ENCODE data around the gene DUT. TPM values are rescaled to one million over a fixed set of nuclear protein-coding genes. Genes with fewer than 3 reads are reported as not detected.

Gene DUT
- total and polyA plus RNA-seq, 2 of the 8 experiments (the other 6 are each of a cell fraction or from before 2014, with no cell fraction given), result 71.5 to 246 TPM

DNA sequence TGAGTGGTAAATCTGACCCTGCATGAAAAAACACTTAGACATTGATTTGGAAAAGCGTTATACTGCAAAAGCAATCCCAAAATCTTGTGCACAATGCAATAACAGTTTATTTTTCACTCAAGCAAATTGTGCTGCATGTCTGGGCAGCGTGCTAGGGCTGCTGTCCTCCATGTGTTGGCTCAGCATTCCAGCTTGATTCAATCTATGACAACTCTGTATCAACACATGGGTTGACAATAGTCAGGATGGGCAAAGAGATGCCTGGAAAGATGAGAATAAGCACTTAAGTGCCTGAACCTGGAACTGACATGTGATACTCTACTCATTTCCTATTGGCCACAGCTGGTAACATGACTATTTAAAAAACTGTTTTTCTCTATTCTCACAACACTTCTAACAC is 51.8 kb downstream of the DUT start:
- Histone ChIP-seq H2AK5ac (ENCODE audit: low read depth, low read length) (no peak overlapping the region), H4K5ac (ENCODE audit: insufficient read length, low read depth, low read length) (no peak overlapping the region), H2BK12ac (ENCODE audit: low read depth, low read length) (no peak overlapping the region), H2BK20ac (ENCODE audit: low read length) (no peak overlapping the region), H2BK15ac (ENCODE audit: low read length) (no peak overlapping the region), H3K79me1 (ENCODE audit: low read depth, low read length) (no peaks in the 10 kb centered on the region), H3K9ac (replicated peaks in 1 of 4; ENCODE audit: extremely low read depth in 1 of 4, low read depth in 3 of 4, low read length in 3 of 4) (no peak overlapping the region), H3K23me2 (ENCODE audit: low read depth, low read length) (no peaks in the 10 kb centered on the region), H4K20me1 (replicated peaks in 1 of 2; ENCODE audit: control insufficient read depth in 1 of 2, insufficient read depth in 2 of 2, low read length in 2 of 2) (no peaks in the 10 kb centered on the region), H3K79me2 (ENCODE audit: control insufficient read depth in 1 of 2, insufficient read depth in 2 of 2, low read length in 2 of 2) (no peaks in the 10 kb centered on the region), H2AFZ (ENCODE audit: low read length) (no peak overlapping the region), H2BK120ac (replicated peaks; ENCODE audit: low read depth, low read length) (no peak overlapping the region), H3K4me2 (ENCODE audit: insufficient read depth in 1 of 2, low read depth in 2 of 2, low read length in 2 of 2) (no peak overlapping the region), H3K27ac (ENCODE audit: low read depth, low read length) (no peak overlapping the region), H3K4ac (replicated peaks; ENCODE audit: insufficient read length, low read depth, low read length) (no peak overlapping the region), H4K91ac (replicated peaks; ENCODE audit: insufficient read length, low read length) (no peak overlapping the region), H3K23ac (ENCODE audit: insufficient read length) (no peak overlapping the region), H3K4me1 (replicated peaks in 1 of 4; ENCODE audit: control insufficient read depth in 3 of 4, insufficient read depth in 4 of 4, low read length in 3 of 4) (no peaks in the 10 kb centered on the region), H3K4me3 (ENCODE audit: extremely low read depth in 1 of 4, insufficient read depth in 2 of 4, low read depth in 3 of 4, low read length in 4 of 4) (no peak overlapping the region), H3K9me3 (ENCODE audit: insufficient read depth in 2 of 2, low read depth in 1 of 2, low read length in 1 of 2) (no peaks in the 10 kb centered on the region), H3K18ac (ENCODE audit: extremely low read depth, low read length) (no peak overlapping the region), H3K27me3 (replicated peaks in 1 of 4; ENCODE audit: control insufficient read depth in 3 of 4, extremely low read depth in 1 of 4, insufficient read depth in 3 of 4, low read length in 3 of 4) (no peaks in the 10 kb centered on the region), H3K36me3 (ENCODE audit: control insufficient read depth in 2 of 4, insufficient read depth in 4 of 4, low read length in 3 of 4) (no peaks in the 10 kb centered on the region), H4K8ac (ENCODE audit: extremely low read depth, insufficient read depth, low read length) (no peak overlapping the region), H3K56ac (replicated peaks; ENCODE audit: insufficient read length, low read depth, low read length) (no peak overlapping the region), H2BK5ac (ENCODE audit: low read depth, low read length) (no peak overlapping the region), H3K14ac (ENCODE audit: insufficient read length) (no peak overlapping the region)
- ChIA-PET POLR2A (ENCODE audit: partially characterized antibody) (no interaction called here), CTCF (ENCODE audit: partially characterized antibody) (interaction anchor here (1.3 to 1.8 kb wide), 2 partner anchors 26 to 31 kb away, joined by 3 to 8 read pairs; no protein-coding TSS in a partner anchor)
- peak in 1 of 2 experiments; percentile 3 for DNase-seq (ENCODE audit: low read depth in 1 of 2, low spot score in 2 of 2)
- 87% methylated on average over 2 of the region's 2 CpGs; no CpG with 5 or more reads in 1 of the 2 experiments for WGBS, 2 experiments (ENCODE audit: extremely low coverage in 1 of 2, insufficient coverage in 1 of 2, insufficient read length in 1 of 2, insufficient replicate concordance in 2 of 2, low coverage in 1 of 2, low lambda C conversion rate in 2 of 2, missing lambda C conversion rate in 1 of 2)
- no peak for FAIRE-seq
- no peak for TF ChIP-seq BRCA1 (IDR thresholded peaks at IDR 0.05; ENCODE audit: low read depth, low read length)
- TF ChIP-seq RNF2 (IDR thresholded peaks at IDR 0.05; ENCODE audit: borderline replicate concordance, low read depth, low read length, missing control alignments, poor library complexity, severe bottlenecking), result no peak
- TF ChIP-seq, protein P1, sequence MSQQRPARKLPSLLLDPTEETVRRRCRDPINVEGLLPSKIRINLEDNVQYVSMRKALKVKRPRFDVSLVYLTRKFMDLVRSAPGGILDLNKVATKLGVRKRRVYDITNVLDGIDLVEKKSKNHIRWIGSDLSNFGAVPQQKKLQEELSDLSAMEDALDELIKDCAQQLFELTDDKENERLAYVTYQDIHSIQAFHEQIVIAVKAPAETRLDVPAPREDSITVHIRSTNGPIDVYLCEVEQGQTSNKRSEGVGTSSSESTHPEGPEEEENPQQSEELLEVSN (IDR thresholded peaks at IDR 0.05), result no peak
- TF ChIP-seq SIRT6 (IDR thresholded peaks at IDR 0.05; ENCODE audit: low read length), result no peak
- TF ChIP-seq GABPA (IDR thresholded peaks at IDR 0.05; ENCODE audit: borderline replicate concordance, insufficient read depth, low read length), result no peak
- TF ChIP-seq SP2 (IDR thresholded peaks at IDR 0.05; ENCODE audit: low read length), result no peak
- no peak for TF ChIP-seq TAF1 (IDR thresholded peaks at IDR 0.05; ENCODE audit: low read depth, low read length)
- no peak for TF ChIP-seq ZNF274 (IDR thresholded peaks at IDR 0.05; ENCODE audit: borderline replicate concordance, extremely low read depth, low read length)
- TF ChIP-seq KDM1A (IDR thresholded peaks at IDR 0.05; ENCODE audit: borderline replicate concordance, low read length), result no peak
- TF ChIP-seq EGR1 (IDR thresholded peaks at IDR 0.05; ENCODE audit: borderline replicate concordance, low read depth, low read length), result no peak
- no peak for TF ChIP-seq CEBPB (IDR thresholded peaks at IDR 0.05; ENCODE audit: low read depth, low read length)
- TF ChIP-seq, protein P2, sequence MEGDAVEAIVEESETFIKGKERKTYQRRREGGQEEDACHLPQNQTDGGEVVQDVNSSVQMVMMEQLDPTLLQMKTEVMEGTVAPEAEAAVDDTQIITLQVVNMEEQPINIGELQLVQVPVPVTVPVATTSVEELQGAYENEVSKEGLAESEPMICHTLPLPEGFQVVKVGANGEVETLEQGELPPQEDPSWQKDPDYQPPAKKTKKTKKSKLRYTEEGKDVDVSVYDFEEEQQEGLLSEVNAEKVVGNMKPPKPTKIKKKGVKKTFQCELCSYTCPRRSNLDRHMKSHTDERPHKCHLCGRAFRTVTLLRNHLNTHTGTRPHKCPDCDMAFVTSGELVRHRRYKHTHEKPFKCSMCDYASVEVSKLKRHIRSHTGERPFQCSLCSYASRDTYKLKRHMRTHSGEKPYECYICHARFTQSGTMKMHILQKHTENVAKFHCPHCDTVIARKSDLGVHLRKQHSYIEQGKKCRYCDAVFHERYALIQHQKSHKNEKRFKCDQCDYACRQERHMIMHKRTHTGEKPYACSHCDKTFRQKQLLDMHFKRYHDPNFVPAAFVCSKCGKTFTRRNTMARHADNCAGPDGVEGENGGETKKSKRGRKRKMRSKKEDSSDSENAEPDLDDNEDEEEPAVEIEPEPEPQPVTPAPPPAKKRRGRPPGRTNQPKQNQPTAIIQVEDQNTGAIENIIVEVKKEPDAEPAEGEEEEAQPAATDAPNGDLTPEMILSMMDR (IDR thresholded peaks at IDR 0.05; ENCODE audit: control extremely low read depth in 1 of 3, insufficient read depth in 1 of 3, low read depth in 1 of 3, low read length in 3 of 3), result no peak

Measured in H1 (cell line).